Brain microvascular endothelial cell (primary cell): Measurements from ENCODE around the gene PHF5A.
"Not testable (repeated sequence)": the region's sequence is repeated elsewhere in the genome, so short reads cannot be mapped to it uniquely, and the experiment has no call there.

ENCODE experiments used
- DNase-seq: peaks from one replicate; pipeline ENCODE4 v3.0.0-alpha.2; 2020
- H3K27ac ChIP-seq: fragments of 250-450 bp; sonication (Bioruptor Pico); 2 replicates; pipeline ENCODE4 v1.5.1; 2020; ENCODE audit warnings: mild to moderate bottlenecking, moderate library complexity
- H3K27me3 ChIP-seq: fragments of 250-450 bp; sonication (Bioruptor Pico); replicated peaks from 2 replicates; pipeline ENCODE4 v1.5.1; 2020; ENCODE audit warnings: mild to moderate bottlenecking
- H3K36me3 ChIP-seq: fragments of 250-450 bp; sonication (Bioruptor Pico); replicated peaks from 2 replicates; pipeline ENCODE4 v1.5.1; 2020; ENCODE audit warnings: mild to moderate bottlenecking
- H3K4me3 ChIP-seq: 2 replicates; pipeline ENCODE4 v1.5.1; 2011; ENCODE audit warnings: low read depth, mild to moderate bottlenecking, control low read depth, low read length, moderate library complexity
- CTCF ChIP-seq: IDR thresholded peaks from 2 replicates; pipeline ENCODE4 v1.5.1; 2011; ENCODE audit warnings: low read depth, mild to moderate bottlenecking, moderate library complexity, low read length, control low read depth, inconsistent platforms; ENCODE audit errors: missing control alignments
- in situ Hi-C: cut with HindIII; loops from 2 replicates; pipeline ENCODE4 v1.10.0; 2017; ENCODE audit warnings: low sequenced_read_pairs, low pct_ligation_motif_present

PHF5A gene

GRCh38 chr22:41446639-41447434 lies 21.7 kb downstream of the PHF5A start, which contains the start of gene TOB2:
Gene TOB2, minus strand, starts transcription at chr22:41446801. Its CDS starts 9,456 bp downstream, at chr22:41437345.
- peaks cover 10% of the 10 kb centered on the region for H3K36me3 ChIP-seq
- peak; percentile 88 for DNase-seq
- H3K4me3 ChIP-seq = peak within 1 kb of the TSS; percentile 95
- TF ChIP-seq CTCF = no peak
- in situ Hi-C loops = no loop called here
- no peaks in the 10 kb centered on the region for H3K27me3 ChIP-seq
- peak within 1 kb of the TSS; percentile 93 for H3K27ac ChIP-seq

GRCh38 chr22:41446057-41446501 lies 22.4 kb downstream of the PHF5A start:
- in situ Hi-C loops = no loop called here
- Histone ChIP-seq H3K27ac (peak overlapping the region; percentile 93), H3K4me3 (peak overlapping the region; percentile 95), H3K27me3 (no peaks in the 10 kb centered on the region), H3K36me3 (peaks cover 14% of the 10 kb centered on the region)
- TF ChIP-seq CTCF = no peak
- no peak for DNase-seq

GRCh38 chr22:41445129-41446056 lies 23.1 kb downstream of the PHF5A start:
- DNase-seq = no peak
- Histone ChIP-seq H3K4me3 (peak overlapping the region; percentile 95), H3K27ac (peak overlapping the region; percentile 93), H3K36me3 (peaks cover 15% of the 10 kb centered on the region), H3K27me3 (no peaks in the 10 kb centered on the region)
- in situ Hi-C loops = no loop called here
- TF ChIP-seq CTCF = no peak

GRCh38 chr22:41444360-41445128 lies 23.9 kb downstream of the PHF5A start:
- Histone ChIP-seq H3K27ac (peak overlapping the region; percentile 36), H3K36me3 (peaks cover 16% of the 10 kb centered on the region), H3K27me3 (no peaks in the 10 kb centered on the region), H3K4me3 (peak overlapping the region; percentile 95)
- in situ Hi-C loops = no loop called here
- peak; percentile 92 for DNase-seq
- TF ChIP-seq CTCF = no peak

GRCh38 chr22:41442240-41442792 lies 26.2 kb downstream of the PHF5A start:
- H3K27ac ChIP-seq = no peak overlapping the region
- no peak for TF ChIP-seq CTCF
- in situ Hi-C loops = no loop called here
- no peak for DNase-seq
- no peaks in the 10 kb centered on the region for H3K27me3 ChIP-seq
- no peak overlapping the region for H3K4me3 ChIP-seq
- peaks cover 29% of the 10 kb centered on the region for H3K36me3 ChIP-seq

GRCh38 chr22:41440511-41440910 lies 28.0 kb downstream of the PHF5A start:
- H3K36me3 ChIP-seq = peaks cover 47% of the 10 kb centered on the region
- DNase-seq, H3K27ac ChIP-seq, in situ Hi-C loops, H3K27me3 ChIP-seq, H3K4me3 ChIP-seq: not testable (repeated sequence)
